ENCODE measurements around the gene TBX4.

The TBX4 gene

GRCh38 chr17:61452301-61453290 is at the start of gene TBX4:
TBX4 (plus strand) TSS chr17:61452422; CDS start chr17:61456491, 4,069 bp downstream.
- DNase-seq (ENCODE audit: insufficient read length, low spot score) (no peak), FAIRE-seq (no peak)
- TF ChIP-seq POLR2A (IDR thresholded peaks at IDR 0.05; ENCODE audit: low read depth, low read length): no peak

- DNase-seq (ENCODE audit: insufficient read length, low spot score) (no peak), FAIRE-seq (no peak)
- no peak for TF ChIP-seq POLR2A (IDR thresholded peaks at IDR 0.05; ENCODE audit: low read depth, low read length)
These were observed 49.0 kb upstream of the TBX4 start for GRCh38 chr17:61402978-61403800.

- TF ChIP-seq POLR2A (IDR thresholded peaks at IDR 0.05; ENCODE audit: low read depth, low read length): no peak
- DNase-seq (ENCODE audit: insufficient read length, low spot score) (no peak), FAIRE-seq (no peak)
These were observed 48.2 kb upstream of the TBX4 start for GRCh38 chr17:61403801-61404662.

GRCh38 chr17:61404663-61404912 is 47.6 kb upstream of the TBX4 start:
- no peak for FAIRE-seq
- DNase-seq (ENCODE audit: insufficient read length, low spot score): no peak
- TF ChIP-seq POLR2A (IDR thresholded peaks at IDR 0.05; ENCODE audit: low read depth, low read length): no peak

- no peak for TF ChIP-seq POLR2A (IDR thresholded peaks at IDR 0.05; ENCODE audit: low read depth, low read length)
- FAIRE-seq (no peak), DNase-seq (ENCODE audit: insufficient read length, low spot score) (no peak)
These were observed 47.1 kb upstream of the TBX4 start for GRCh38 chr17:61404913-61405685.

- no peak for FAIRE-seq
- no peak for DNase-seq (ENCODE audit: insufficient read length, low spot score)
- no peak for TF ChIP-seq POLR2A (IDR thresholded peaks at IDR 0.05; ENCODE audit: low read depth, low read length)
These were observed 46.3 kb upstream of the TBX4 start for GRCh38 chr17:61405686-61406536.

- FAIRE-seq: no peak
- TF ChIP-seq POLR2A (IDR thresholded peaks at IDR 0.05; ENCODE audit: low read depth, low read length): no peak
- no peak for DNase-seq (ENCODE audit: insufficient read length, low spot score)
These were observed 45.7 kb upstream of the TBX4 start for GRCh38 chr17:61406537-61406845.

- DNase-seq (ENCODE audit: insufficient read length, low spot score): no peak
- no peak for FAIRE-seq
- TF ChIP-seq POLR2A (IDR thresholded peaks at IDR 0.05; ENCODE audit: low read depth, low read length): no peak
These were observed 45.0 kb upstream of the TBX4 start for GRCh38 chr17:61406971-61407911.

GRCh38 chr17:61408151-61409041 is 43.8 kb upstream of the TBX4 start:
- no peak for FAIRE-seq

GRCh38 chr17:61409301-61410112 is 42.7 kb upstream of the TBX4 start:
- TF ChIP-seq POLR2A (IDR thresholded peaks at IDR 0.05; ENCODE audit: low read depth, low read length): no peak
- FAIRE-seq (no peak), DNase-seq (ENCODE audit: insufficient read length, low spot score) (peak; percentile 34)

More at GRCh38 chr17:61408151-61409041, 43.8 kb upstream of the TBX4 start:
- DNase-seq (ENCODE audit: insufficient read length, low spot score): no peak
- no peak for TF ChIP-seq POLR2A (IDR thresholded peaks at IDR 0.05; ENCODE audit: low read depth, low read length)
